Occipital lobe (tissue), 2 donors: ENCODE results near the gene GOLGA7B. TPM values are rescaled to one million over a fixed set of nuclear protein-coding genes. Genes with fewer than 3 reads are reported as not detected.
A peak's percentile ranks its signal among the peaks of the same experiment; 100 is the strongest.
"Not testable (repeated sequence)": the region's sequence is repeated elsewhere in the genome, so short reads cannot be mapped to it uniquely, and the experiment has no call there.

Source experiments
- DNase-seq: peaks from one replicate; lab custom pipeline; 2025; lab: John Stamatoyannopoulos, UW
- total RNA-seq: library from RNA; depleted of rRNA; stranded (reverse); fragments of >200 nt; gene quantifications from one replicate; pipeline ENCODE4 v1.2.3, GENCODE V29; 2014

The GOLGA7B gene
- total RNA-seq, 1 donor from 2014 or later: 11.9 TPM

DNA sequence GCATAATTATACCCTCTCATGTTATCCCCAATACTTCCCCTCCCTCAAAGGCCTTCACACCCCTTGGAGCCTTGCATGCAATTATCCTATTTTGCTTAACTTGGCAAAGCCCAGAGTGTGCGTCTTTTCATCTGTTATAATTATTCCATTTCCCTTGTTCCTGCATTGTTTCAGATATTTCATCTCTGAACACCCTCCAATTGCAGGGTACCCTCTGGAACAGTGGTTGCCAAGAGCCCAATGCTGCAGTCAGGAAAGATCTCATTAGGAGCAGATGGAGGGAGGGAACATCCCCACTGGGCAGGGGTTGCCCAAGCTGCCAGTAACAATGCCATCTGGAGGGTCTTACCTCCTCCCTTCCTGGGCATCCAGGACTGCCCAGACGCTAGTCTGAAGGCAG is 18.4 kb upstream of the GOLGA7B start:
- no peak for DNase-seq

DNA sequence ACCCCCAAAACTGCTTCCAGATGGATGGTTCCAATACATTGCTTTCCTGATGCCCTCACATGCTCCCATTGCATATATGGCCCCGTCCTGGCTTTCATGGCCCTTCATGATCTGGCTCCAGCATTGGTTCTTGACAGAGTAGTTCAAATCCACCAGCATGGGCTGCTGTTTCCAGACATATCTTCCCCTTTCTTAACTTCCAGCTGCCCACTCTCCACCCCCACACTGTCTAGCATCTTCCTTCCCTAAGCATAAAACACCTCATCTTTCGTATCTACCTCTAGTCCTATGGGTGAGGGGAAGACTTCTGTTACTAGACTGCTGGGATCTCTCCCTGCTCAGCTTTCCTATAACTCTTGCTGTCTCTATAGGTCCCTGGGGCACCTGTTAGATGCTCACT is 13.2 kb upstream of the GOLGA7B start:
- DNase-seq: no peak

DNA sequence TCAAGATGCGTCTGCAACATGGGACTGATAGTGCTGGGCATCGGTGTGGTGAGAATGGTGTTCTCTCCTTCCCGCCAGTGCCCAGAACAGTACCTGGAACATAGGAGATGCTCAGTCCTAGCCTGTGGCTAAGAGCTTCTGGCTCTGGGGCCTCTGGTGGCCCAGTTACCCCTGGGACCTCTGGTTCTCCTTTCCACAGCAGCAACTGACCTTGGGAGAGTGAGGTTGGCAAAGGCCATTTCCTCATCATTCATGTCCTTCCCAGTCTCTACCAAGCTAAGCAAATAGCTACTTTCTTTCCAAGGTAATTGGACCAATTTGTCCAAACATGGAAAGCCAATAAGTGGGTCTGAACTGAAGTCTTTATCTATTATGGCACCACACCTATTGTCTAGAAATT is 11.6 kb upstream of the GOLGA7B start:
- no peak for DNase-seq

DNA sequence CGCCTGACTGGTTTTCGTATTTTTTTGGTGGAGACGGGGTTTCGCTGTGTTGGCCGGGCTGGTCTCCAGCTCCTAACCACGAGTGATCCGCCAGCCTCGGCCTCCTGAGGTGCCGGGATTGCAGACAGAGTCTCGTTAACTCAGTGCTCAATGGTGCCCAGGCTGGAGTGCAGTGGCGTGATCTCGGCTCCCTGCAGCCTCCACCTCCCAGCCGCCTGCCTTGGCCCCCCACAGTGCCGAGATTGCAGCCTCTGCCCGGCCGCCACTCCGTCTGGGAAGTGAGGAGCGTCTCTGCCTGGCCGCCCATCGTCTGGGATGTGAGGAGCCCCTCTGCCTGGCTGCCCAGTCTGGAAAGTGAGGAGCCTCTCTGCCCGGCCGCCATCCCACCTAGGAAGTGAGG is 8.5 kb upstream of the GOLGA7B start:
- not testable (repeated sequence) for DNase-seq

DNA sequence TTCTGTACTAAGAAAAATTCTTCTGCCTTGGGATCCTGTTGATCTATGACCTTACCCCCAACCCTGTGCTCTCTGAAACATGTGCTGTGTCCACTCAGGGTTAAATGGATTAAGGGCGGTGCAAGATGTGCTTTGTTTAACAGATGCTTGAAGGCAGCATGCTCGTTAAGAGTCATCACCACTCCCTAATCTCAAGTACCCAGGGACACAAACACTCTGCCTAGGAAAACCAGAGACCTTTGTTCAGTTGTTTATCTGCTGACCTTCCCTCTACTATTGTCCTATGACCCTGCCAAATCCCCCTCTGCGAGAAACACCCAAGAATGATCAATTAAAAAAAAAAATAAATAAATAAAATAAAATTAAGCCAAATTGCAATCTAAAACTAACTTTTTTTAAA is 7.5 kb upstream of the GOLGA7B start:
- DNase-seq: not testable (repeated sequence)

DNA sequence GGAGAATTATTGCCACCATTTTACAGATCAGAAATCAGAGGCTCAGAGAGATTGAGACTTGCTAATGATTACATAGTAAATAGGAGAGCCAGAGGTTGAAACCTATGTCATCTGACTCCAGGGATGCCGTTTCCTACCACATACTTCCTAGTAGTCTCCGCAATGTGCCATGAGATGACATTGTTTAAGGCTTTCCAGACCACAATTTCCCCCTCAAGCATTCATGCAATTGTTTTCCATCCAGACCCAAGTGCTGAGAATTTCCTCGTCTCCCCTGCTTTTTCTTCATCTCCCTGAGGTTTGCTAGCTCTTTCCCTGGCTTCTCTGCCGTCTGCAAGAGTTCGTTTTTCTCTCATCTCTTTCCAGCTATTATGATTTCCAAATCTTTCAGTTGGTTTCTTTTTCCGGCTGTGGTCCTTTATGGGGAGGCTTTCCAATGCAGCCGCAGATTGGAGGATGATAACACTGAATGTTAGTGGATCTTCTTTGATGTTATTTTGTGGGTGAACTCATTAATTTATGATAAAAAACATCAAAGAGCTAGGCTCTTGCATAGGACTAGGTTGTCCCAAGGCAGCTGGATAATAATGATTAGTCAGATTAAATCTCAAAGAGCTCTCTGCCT is 6.9 kb upstream of the GOLGA7B start:
- no peak for DNase-seq

DNA sequence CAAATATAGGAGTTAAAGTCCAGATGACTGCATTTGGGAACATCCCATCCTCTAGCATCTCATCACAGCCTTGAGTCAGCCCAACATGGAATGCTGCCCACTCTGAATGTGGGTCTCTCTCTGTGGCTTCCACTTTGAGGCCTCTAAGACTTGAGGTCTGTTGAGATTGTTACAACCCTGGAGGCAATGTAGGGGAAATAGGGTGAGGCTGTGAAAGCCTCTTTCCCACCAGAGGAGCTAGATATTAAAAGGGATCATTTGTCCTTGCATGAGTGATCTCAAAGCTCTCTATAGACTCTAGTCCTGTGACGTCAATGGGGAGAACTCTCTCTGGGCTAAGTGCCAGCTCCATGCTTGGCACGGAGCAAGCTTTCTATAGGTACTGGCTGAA is 6.4 kb upstream of the GOLGA7B start:
- DNase-seq: no peak

DNA sequence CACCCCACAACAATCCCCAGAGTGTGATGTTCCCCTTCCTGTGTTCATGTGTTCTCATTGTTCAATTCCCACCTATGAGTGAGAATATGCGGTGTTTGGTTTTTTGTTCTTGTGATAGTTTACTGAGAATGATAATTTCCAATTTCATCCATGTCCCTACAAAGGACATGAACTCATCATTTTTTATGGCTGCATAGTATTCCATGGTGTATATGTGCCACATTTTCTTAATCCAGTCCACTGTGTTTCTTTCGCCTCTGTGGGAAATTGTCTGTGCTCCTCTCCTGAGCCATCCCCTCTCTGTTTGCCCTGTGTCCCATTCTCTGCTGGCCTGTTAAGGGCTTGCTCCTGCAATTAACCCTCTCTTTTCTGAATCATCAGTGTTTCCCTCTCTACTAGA is 5.7 kb upstream of the GOLGA7B start:
- not testable (repeated sequence) for DNase-seq

DNA sequence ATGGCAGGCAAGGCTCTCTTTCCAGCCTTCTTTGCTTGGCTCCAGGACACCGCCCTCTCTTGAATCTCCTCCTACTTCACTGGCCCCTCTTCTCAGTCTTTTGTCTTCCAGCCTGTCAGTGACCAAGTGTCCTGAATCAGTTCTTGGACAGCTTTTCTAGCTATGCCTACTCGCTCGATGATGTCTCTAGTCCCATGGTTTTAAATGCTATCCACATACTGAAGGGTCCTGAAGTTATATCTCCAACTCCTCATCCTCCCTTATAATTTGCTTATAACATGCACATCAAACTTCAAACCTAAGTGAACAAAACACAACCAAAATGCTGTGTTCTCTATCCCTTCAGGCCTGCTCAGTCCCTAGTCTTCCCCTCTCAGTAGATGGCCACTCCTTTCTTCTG is 5.0 kb upstream of the GOLGA7B start:
- no peak for DNase-seq

DNA sequence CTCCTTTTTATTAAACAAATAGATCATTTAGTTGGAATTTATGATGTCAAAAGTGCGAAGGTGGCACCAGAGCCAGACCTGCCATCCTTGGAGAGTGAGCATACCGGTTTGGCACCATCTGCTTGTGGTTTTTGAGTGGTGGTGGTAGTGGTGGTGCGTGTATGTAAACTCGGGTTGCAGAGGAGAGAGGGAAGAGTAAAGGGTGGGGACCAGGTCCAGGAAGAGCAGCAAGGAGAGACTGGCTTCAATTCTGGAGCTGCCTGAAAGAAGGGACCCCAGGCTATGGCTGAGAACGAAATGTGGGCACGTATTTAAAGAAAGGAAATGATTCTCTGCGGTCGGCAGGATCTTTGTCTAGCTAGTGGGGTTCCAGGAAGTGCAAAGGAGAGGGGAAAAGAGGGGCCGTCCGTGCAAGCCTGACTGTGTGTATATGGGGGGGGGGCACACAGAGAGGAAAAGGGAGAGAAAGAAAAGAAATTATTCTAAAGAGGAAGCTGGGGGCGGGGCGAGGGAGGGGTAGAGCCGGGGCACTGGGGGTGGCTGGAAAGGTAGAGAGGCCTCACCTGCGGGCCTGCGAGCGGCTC is 448 bp upstream of the GOLGA7B start:
- DNase-seq: no peak

DNA sequence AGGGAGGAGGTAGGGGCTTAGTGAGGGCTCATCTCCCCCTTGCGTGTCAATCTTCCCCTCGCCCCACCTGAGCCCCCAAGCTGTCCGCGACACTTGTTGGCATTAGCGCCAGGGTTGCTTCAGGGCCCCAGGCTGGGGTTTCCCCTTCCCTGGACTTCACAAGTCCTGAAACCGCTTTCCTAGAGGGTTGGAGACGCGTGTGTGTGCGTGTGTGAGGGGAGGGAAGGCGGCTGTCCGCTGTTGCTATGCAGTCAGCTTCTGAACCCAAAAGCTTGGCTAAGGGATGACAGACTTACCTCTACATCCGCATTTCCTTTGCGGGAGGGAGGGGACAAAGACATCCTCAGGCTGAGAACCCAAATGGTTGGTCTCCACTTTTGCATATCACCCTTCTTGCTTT is 803 bp downstream of the GOLGA7B start:
- no peak for DNase-seq

DNA sequence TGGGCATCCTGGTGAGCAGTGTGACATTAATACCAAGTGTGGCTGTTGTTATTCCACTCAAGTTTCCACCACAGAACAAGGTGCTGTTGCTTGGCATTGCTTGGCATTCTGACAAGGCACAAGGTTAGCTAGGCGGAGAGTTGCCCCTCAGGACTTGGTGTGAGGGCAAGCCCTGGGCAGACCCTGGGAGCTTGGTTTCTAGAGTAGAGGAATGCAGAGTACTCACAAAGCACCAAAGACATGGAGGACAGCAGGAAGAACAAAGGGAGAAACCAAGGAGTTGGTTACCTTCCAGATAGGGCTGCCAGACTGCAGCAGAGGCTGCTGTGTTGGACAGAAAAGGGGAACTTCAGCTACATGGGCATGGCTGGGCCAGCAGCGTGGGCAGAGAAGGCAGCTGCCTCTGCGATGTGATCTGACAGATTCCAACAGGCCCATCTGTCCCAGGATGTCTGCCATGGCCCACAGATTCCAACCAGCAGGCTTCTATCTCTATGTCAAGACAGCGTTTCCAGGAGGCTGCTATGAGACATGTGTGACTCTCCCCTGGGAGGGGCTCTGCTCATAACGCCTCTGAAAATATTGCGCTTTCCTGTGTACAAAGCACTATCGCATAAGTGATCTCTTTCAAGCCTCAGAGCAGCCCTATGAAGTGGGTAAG is 1.8 kb downstream of the GOLGA7B start:
- peak; percentile 71 for DNase-seq

DNA sequence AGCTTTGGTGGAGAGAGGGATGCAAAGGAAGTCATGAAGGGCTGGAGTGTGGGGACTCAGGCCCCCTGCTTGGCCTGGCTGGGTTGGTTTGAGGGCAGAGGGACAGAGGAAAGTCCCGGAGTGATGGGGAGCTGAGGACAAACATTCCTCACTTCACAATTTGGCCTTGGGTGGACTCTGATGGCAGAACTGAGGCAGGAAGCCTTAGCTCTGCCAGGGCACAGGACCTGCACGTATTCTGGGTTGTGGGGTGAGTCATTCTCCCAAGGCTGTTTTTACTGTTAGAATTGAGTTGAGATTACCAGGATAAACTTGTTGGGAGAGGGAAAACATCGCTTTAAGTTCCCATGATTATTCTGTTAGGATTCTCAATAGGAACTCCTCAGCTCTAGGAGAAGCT is 2.6 kb downstream of the GOLGA7B start:
- DNase-seq: no peak

DNA sequence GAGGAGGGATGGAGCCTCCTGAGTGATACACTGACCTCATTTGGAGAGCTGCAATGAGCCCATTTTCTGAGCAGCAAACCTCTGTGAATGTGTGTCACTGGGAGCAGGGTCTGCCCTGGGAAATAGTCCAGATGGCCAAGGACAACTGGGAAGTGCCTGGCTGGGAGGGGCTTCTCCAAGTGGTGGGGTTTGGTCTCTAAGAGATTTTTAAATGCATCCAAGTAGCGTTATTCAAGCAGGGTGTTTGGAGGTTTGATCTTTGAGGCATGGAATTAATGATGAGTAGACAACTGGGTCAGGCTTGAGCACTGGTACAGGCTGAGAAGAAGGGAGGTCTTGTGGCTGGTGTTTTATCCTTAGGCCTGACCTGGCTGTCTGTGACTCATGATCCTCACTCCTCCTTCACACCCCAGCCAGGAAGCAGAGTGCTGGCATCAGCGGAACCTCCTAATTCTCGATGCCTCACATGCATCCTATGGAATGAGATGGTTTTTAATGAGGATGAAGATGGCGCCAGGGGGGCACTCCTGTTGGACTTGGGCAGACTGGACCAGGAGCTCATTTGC is 3.3 kb downstream of the GOLGA7B start:
- no peak for DNase-seq

DNA sequence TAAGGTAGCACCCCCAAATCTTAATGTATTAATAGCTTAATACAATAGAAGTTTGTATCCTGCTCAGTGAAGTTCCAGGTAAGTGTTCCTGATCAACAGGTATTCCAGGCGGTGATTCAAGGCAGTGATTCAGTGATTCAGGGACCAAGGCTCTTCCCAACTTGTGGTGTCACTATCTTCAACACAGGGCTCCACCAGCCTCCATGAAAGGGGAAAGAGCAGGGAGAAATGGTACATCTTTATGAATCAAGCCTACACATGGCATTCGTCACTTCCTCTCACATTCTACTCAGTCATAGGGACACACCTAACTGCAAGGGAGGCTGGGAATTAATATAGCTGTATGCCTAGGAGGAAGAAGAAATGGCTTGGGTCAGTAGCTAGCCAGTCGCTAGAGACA is 5.1 kb downstream of the GOLGA7B start:
- no peak for DNase-seq

DNA sequence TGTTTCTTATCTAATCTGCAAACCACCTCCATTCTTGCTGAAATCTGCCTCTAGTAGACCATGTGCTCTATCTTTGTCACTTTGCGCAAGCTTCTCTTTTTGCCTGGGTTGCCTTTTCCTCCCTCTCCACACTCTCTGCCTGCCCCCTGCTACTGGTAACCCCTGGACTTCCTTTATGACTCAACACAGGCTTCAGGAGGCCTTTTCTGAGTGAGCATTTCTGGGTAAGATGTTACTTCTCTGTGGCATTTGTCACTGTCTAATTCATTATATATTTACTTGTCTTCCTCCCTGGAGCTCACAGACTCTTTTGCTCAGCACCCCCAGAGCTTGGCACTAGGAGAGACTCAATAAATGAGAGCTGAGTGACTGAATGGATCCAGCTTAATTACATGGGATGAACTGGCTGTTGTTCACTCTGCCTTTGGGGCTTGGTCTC is 8.4 kb downstream of the GOLGA7B start:
- no peak for DNase-seq

DNA sequence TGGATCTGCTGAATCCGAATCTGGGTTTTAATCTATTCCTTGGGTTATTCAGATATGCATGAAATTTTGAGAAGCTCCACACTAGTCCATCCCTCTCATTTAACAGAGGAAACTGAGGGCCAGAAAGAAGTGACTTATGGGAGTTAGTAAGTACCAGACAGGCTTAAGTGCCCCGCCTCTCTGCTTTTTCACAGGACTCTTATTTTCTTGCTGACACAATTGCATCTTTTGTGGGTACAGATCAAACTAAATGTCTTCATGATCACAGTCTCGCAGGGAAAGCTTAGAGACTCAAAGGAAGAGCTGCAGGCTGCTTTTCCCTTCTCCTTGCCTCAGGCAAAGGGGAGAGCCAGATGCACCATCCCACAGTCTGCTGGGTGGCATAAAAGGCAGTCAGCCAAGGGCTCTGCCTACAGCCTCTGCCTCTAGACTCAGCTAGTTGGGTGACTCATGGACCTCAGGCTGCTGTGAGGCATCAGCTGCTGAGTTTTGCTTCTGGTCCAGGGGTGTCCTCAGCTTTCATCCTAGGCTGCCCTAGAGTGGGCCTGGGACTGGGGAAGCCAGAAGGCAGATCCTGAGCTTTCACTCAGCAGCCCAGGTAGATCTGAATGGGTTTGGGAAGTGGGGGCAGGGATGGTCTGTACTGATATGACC is 11.6 kb downstream of the GOLGA7B start:
- DNase-seq: peak; percentile 77

DNA sequence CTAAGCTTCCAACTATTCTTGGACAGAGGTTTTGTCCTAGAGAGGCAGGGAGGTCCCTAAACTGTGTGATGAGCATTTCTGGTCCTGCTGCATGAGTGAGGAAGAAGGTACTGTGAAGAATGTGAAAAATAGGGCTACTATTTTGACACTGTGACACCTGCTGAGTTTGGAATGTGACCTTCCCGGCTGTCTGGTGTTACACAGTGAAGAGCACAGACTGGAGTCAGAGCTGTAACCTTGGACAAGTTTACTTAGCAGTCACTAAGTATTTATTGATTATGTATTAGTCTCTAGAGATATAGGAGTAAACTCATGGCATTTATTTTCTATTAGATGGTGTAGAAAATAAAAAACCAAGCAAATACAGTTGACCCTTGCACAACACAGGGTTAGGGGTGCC is 12.3 kb downstream of the GOLGA7B start:
- no peak for DNase-seq

DNA sequence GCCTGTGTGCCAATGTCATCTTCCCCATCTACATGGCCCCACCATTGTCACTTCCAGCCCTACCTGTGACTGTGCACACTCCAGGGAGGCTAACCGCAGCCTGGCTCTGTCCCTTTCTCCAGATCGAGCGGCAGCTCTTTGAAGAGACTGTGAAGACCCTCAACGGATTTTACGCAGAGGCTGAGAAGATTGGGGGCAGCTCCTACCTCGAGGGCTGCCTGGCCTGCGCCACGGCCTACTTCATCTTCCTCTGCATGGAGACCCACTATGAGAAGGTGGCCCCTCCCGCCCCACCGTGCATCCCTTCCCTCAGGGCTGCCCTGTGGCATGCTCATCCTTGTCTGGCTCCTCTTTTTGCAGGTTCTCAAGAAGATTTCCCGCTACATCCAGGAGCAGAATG is 14.2 kb downstream of the GOLGA7B start:
- no peak for DNase-seq

DNA sequence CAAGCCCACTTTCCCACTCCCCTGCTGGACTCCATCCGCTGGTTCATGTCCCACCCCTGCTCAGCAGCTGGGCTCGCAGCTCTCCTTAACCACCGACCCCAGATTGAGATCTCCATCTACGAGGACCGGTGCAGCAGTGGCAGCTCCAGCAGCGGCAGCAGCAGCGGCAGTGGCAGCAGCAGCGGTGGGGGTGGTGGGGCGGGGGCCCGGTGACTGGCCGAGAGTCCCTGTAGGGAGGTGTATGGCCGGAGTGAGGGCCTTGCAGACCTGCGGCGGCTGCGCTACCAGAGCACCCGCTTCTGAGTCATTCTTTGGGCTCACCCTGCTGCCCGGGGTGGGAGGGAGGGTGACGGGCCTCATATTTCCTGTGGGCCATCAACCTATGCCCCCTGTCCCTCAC is 15.8 kb downstream of the GOLGA7B start:
- DNase-seq: no peak

DNA sequence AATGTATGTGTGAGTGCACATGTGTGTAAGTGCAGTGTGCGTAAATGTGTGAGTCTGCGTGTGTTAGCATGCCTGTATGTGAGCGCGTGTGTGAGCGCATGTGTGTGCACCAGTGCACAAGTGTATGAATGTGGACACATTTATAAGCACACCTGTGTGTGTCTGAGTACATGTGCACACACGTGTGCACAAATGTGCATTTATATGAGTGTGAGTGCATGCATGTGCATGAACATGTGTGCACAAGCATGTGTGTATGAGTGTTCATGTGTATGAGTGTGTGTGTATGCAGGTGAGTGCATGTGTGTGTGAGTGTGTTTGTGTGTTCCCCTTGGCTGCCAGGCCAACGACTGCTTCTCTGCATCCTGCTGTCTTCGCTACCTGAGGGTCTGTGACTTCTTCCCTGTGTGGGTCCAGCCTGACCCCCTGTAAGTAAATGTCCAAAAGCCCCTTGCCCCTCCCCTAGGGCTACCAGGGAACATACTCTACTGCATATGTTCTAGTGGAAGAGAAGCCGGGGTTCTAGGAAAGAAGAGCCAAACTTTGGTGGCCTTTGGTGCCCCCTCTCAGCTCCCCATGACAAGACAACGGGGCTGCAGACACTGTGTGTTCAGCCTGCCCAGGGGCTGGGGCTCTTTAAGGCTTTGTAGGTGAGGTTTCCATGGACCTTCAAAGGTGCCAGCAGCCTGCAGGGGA is 17.0 kb downstream of the GOLGA7B start:
- no peak for DNase-seq
